Uterus (tissue), 4 donors: ENCODE data around the gene B4GALNT2. TPM values are rescaled to one million over a fixed set of nuclear protein-coding genes. Genes with fewer than 3 reads are reported as not detected.

ENCODE experiments used
- DNase-seq, 2 donors: peaks; one replicate each; pipeline ENCODE4 v3.0.0-alpha.2; 2019 to 2020
- H3K27ac ChIP-seq, 2 donors: fragments of 200-600 bp; sonication (generic); 1 replicate in 1 of 2; 2 replicates in 1 of 2; pipeline ENCODE4 v1.5.1; 2016 to 2018
- H3K27me3 ChIP-seq, 2 donors: fragments of 200-600 bp; sonication (generic); one replicate each; pipeline ENCODE4 v1.5.1; 2018 to 2019; ENCODE audit warnings: control low read depth in 1 of 2
- H3K36me3 ChIP-seq, 2 donors: fragments of 200-600 bp; sonication (generic); one replicate each; pipeline ENCODE4 v1.5.1; 2019; ENCODE audit warnings: control low read depth in 1 of 2
- H3K4me1 ChIP-seq, 2 donors: fragments of 200-600 bp; sonication (generic); one replicate each; pipeline ENCODE4 v1.5.1; 2018 to 2019; ENCODE audit warnings: control low read depth in 1 of 2
- H3K4me3 ChIP-seq, 2 donors: fragments of 200-600 bp; sonication (generic); 1 replicate in 1 of 2; 2 replicates in 1 of 2; pipeline ENCODE4 v1.5.1; 2018 to 2019; ENCODE audit warnings: mild to moderate bottlenecking in 1 of 2
- H3K9me3 ChIP-seq, 2 donors: fragments of 200-600 bp; sonication (generic); one replicate each; pipeline ENCODE4 v1.5.1; 2019; ENCODE audit warnings: control low read depth in 1 of 2
- POLR2A ChIP-seq, 2 donors: fragments of 450-650 bp; IDR thresholded peaks; one replicate each; pipeline ENCODE4 v1.6.1; 2016; ENCODE audit warnings: antibody characterized with exemption in 2 of 2, mild to moderate bottlenecking in 1 of 2, moderate library complexity in 1 of 2
- intact Hi-C: fragments of 100-400 bp; cut with DNase I; formaldehyde crosslinking; loops from one replicate; pipeline ENCODE4 v1.15.1; 2023; ENCODE audit warnings: low total_unique reads
- total RNA-seq, 4 donors: library from RNA; depleted of rRNA in 3 of 4; stranded (reverse); fragments of >200 nt in 3 of 4; gene quantifications; one replicate each; pipeline versions ENCODE4 v1.1.0 to v1.2.4, GENCODE V29; 2014 to 2023
- TF ChIP-seq, protein P1 (sequence below), 4 experiments: fragments of 200-600 bp in 2 of 4; fragments of 450-650 bp in 2 of 4; sonication (generic) in 2 of 4; IDR thresholded peaks; one replicate each; pipeline ENCODE4 v1.5.1; 2016 to 2019; ENCODE audit warnings: antibody characterized with exemption in 4 of 4, mild to moderate bottlenecking in 2 of 4, moderate library complexity in 1 of 4
- donor health status: DM: yes; HTN: yes; CAD: no.

The B4GALNT2 gene
- total RNA-seq, 4 donors from 2014 or later, result under 0.01 to 0.18 (median 0.07) TPM; not detected in 1

DNA sequence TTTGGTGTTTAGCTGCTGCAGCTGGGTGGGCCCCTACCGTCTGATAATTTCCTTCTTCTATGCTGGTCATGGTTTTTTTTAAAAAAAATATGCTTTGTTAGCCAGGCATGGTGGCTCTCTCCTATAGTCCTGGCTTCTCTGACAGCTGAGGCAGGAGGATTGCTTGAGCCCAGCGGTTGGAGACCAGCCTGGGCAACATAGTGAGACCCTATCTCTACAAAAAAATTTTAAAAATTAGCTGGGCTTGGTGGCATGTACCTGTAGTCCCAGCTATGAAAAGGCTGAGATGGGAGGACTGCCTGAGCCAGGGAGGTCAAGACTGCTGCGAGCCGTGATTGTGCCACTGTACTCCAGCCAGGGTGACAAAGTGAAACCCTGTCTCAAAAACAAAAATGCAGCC is 19.4 kb downstream of the B4GALNT2 start:
- H3K4me3 ChIP-seq, result no peak overlapping the region
- no peaks in the 10 kb centered on the region for H3K27me3 ChIP-seq
- H3K4me1 ChIP-seq, result no peaks in the 10 kb centered on the region
- TF ChIP-seq, protein P1, sequence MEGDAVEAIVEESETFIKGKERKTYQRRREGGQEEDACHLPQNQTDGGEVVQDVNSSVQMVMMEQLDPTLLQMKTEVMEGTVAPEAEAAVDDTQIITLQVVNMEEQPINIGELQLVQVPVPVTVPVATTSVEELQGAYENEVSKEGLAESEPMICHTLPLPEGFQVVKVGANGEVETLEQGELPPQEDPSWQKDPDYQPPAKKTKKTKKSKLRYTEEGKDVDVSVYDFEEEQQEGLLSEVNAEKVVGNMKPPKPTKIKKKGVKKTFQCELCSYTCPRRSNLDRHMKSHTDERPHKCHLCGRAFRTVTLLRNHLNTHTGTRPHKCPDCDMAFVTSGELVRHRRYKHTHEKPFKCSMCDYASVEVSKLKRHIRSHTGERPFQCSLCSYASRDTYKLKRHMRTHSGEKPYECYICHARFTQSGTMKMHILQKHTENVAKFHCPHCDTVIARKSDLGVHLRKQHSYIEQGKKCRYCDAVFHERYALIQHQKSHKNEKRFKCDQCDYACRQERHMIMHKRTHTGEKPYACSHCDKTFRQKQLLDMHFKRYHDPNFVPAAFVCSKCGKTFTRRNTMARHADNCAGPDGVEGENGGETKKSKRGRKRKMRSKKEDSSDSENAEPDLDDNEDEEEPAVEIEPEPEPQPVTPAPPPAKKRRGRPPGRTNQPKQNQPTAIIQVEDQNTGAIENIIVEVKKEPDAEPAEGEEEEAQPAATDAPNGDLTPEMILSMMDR (IDR thresholded peaks at IDR 0.05), result no peak
- TF ChIP-seq POLR2A (IDR thresholded peaks at IDR 0.05), result no peak
- intact Hi-C loops, result no loop called here
- no peaks in the 10 kb centered on the region for H3K36me3 ChIP-seq
- DNase-seq, result no peak
- H3K9me3 ChIP-seq, result no peaks in the 10 kb centered on the region
- no peak overlapping the region for H3K27ac ChIP-seq

DNA sequence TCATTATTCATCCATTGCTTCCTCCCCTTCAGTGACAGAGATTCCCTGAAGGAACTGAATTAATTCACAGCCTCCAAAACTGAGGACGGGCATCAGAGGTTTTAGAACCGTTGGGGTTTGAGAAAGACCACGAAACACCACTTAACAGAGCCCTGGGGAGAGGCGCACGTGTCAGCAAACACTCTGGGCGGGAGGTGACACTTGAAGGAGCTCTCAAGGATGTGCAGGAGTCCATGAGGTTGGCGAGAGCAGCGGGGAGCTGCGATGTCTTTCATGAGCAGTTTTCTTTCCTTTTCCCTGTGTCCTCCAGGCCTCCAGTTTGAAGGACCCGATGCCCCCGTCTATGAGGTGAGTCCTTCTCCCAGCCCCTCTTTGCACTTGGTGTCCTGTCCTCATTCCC is 23.7 kb downstream of the B4GALNT2 start:
- no peaks in the 10 kb centered on the region for H3K9me3 ChIP-seq
- H3K4me1 ChIP-seq, result no peaks in the 10 kb centered on the region
- H3K27me3 ChIP-seq, result no peaks in the 10 kb centered on the region
- no peak for TF ChIP-seq POLR2A (IDR thresholded peaks at IDR 0.05)
- TF ChIP-seq, protein P1 (IDR thresholded peaks at IDR 0.05), result no peak
- no peak overlapping the region for H3K27ac ChIP-seq
- no peak overlapping the region for H3K4me3 ChIP-seq
- intact Hi-C loops, result no loop called here
- no peaks in the 10 kb centered on the region for H3K36me3 ChIP-seq
- DNase-seq, result no peak

DNA sequence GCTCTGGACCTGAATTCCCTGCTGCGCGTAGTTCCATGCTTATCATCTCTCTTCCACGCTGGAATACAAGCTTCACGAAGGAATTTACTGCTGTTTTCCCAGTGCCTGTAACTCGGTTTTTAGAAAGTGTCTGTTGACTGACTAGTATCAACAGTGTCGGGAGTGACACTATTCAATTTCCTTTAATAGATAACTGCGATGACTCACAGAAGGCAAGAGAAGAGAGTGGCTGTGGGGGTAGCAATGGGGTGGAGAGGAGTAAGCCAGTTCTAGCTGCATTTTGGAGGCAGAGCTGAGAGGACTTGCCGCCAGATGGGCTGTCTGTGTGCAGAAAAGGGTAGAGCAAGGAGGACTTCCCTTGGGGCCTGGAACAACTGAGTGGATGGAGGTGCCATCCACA is 25.2 kb downstream of the B4GALNT2 start:
- Histone ChIP-seq H3K4me3 (no peak overlapping the region), H3K27me3 (no peaks in the 10 kb centered on the region), H3K27ac (no peak overlapping the region), H3K4me1 (no peaks in the 10 kb centered on the region), H3K36me3 (no peaks in the 10 kb centered on the region), H3K9me3 (no peaks in the 10 kb centered on the region)
- no peak for DNase-seq
- intact Hi-C loops, result no loop called here
- TF ChIP-seq, protein P1 (IDR thresholded peaks at IDR 0.05), result no peak
- TF ChIP-seq POLR2A (IDR thresholded peaks at IDR 0.05), result no peak

DNA sequence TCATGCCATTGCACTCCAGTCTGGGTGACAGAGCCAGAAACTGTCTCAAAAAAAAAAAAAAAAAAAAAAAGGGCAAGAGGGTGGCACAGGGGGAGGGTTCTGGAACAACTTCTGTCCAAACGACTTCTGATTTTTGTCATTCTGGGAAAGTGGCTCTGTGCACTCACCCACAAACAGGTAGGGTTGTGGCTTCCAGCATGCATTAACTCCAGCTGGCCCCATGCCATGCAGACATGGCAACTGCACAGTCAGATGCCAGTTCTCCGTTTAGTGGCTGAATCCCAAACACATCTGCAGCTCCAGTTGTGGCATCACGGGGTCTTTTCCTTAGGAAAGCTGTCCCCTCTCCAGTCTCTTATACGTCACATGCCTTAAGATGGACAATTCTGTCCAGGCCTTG is 30.3 kb downstream of the B4GALNT2 start:
- H3K36me3 ChIP-seq, result no peaks in the 10 kb centered on the region
- H3K27me3 ChIP-seq, result no peaks in the 10 kb centered on the region
- DNase-seq, result no peak
- TF ChIP-seq POLR2A (IDR thresholded peaks at IDR 0.05), result no peak
- TF ChIP-seq, protein P1 (IDR thresholded peaks at IDR 0.05), result no peak
- no peaks in the 10 kb centered on the region for H3K4me1 ChIP-seq
- H3K9me3 ChIP-seq, result no peaks in the 10 kb centered on the region
- H3K4me3 ChIP-seq, result no peak overlapping the region
- H3K27ac ChIP-seq, result no peak overlapping the region
- intact Hi-C loops, result no loop called here

DNA sequence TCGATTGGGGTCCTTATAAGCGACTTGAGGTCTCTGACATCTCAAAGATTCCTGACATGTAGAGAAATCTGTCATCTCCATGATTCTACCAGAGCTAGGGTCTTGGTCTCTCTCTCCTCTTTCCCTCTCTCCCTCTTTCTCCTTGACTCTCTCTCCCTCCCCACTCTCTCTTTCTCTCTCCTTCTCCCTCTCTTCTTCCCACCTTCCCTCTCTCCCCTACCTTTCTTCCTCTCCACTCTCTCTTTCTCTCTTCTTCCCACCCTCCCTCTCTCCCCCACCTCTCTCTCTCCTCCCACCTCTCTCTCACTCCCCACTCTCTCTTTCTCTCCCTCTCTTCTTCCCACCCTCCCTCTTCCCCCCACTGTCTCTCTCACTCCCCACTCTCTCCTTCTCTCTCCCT is 32.6 kb downstream of the B4GALNT2 start:
- Histone ChIP-seq H3K4me3 (no peak overlapping the region), H3K27me3 (no peaks in the 10 kb centered on the region), H3K36me3 (no peaks in the 10 kb centered on the region), H3K4me1 (no peaks in the 10 kb centered on the region), H3K9me3 (no peaks in the 10 kb centered on the region), H3K27ac (no peak overlapping the region)
- intact Hi-C loops, result no loop called here
- no peak for DNase-seq
- TF ChIP-seq, protein P1 (IDR thresholded peaks at IDR 0.05), result no peak
- no peak for TF ChIP-seq POLR2A (IDR thresholded peaks at IDR 0.05)
